Esophagus muscularis mucosa (tissue), 4 donors: ENCODE data around the gene EIF5A2.

ENCODE experiments used
- CTCF ChIP-seq, 3 experiments: fragments of 200-600 bp in 2 of 3; fragments of 450-650 bp in 1 of 3; sonication (generic) in 2 of 3; IDR thresholded peaks; one replicate each; pipeline ENCODE4 v1.5.1; 2017 to 2019; ENCODE audit warnings: antibody characterized with exemption in 3 of 3, mild to moderate bottlenecking in 2 of 3, moderate library complexity in 1 of 3
- EP300 ChIP-seq: sonication (generic); formaldehyde crosslinking; IDR thresholded peaks from one replicate; pipeline ENCODE4 v1.6.1; 2017; ENCODE audit warnings: antibody characterized with exemption
- POLR2A ChIP-seq: fragments of 450-650 bp; IDR thresholded peaks from one replicate; pipeline ENCODE4 v1.6.1; 2017; ENCODE audit warnings: antibody characterized with exemption, moderate library complexity, mild to moderate bottlenecking, low read depth

- TF ChIP-seq POLR2A (no peak), CTCF (IDR thresholded peaks at IDR 0.05) (no peak), EP300 (no peak)
These were observed 2.6 kb downstream of the EIF5A2 start for GRCh38 chr3:170905862-170906261.
